Left forelimb (tissue), 1 donor: ENCODE measurements around the gene SCN9A.
A peak's percentile ranks its signal among the peaks of the same experiment; 100 is the strongest.
"Not testable (repeated sequence)": the region's sequence is repeated elsewhere in the genome, so short reads cannot be mapped to it uniquely, and the experiment has no call there.

Experiments
- DNase-seq: peaks from one replicate; pipeline ENCODE4 v3.0.0-alpha.2; 2018; ENCODE audit warnings: low spot score

Gene SCN9A

DNA sequence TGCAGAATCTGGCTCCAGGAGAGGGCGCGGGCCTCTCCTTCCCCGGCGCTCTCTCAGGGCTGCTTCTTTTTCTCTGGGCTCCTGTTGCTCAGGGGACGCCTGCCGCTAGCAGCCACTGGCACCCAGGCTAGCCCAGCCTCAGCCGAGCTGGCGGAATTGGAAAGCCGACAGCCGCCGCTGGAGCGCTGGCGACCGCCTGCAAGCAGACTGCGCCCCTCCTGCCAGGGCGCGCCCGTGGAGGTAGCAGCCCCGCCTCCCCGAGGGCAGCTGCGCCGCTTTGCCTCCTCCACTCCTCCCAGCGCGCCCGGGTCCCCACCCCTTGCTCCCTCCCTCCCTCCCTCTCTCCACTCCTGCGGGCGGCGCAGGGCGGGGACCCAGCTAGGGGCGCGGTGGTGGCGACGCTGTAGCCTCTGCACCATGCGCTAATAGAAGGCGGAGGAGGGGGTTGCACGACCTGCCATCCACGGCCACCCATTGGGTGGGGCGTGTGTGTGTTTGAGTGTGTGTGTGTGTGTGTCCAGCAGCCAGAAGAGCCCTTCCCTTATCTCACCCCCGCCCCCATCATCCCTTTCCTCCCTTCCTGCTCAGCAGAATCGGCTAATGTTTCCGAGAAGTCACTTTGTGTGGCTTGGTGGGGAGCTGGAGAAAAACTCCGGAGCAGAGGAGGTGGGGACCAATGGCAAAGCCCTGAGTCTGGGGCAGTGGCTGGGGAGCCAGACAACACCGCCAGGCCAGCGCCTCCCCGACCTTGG, at the start of gene SCN9A:
Gene SCN9A, minus strand, starts transcription at position 209 of the 752 bp plus-strand sequence. CDS start 64,188 bp downstream, outside the sequence.
- peak; percentile 82 for DNase-seq

DNA sequence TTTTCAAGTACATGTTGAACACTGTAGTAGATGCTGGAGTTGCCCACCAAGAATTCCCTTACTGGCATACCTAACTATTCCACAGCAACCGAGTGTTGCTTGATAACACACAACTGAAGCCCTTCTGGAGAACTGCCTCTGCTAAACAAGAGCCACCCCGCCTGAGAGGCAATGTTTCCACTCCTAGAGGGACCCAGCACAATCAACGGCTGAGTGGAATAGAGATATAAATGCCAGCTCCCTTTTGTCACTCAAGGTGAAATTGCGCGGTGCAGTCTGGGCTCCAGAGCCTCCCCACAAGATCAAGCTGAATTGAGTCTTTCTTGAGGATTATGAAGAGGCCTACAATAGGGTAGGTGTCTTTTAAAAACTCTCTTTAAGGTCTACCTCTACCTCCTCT, 49.1 kb upstream of the SCN9A start:
- no peak for DNase-seq

DNA sequence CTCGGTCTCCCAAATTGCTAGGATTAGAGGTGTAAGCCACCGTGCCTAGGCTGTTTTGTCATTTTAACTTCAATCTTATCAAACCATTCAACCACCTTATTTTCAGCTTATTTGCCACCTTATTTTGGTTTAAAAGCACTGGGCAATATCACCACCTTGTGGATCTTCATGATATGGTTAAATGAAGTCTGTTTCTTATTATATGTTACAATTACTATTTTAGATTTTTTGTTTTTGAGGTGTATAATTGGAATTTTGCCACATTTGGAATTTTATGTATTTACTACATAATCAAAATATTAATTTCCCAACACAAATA, 43.8 kb upstream of the SCN9A start:
- no peak for DNase-seq

DNA sequence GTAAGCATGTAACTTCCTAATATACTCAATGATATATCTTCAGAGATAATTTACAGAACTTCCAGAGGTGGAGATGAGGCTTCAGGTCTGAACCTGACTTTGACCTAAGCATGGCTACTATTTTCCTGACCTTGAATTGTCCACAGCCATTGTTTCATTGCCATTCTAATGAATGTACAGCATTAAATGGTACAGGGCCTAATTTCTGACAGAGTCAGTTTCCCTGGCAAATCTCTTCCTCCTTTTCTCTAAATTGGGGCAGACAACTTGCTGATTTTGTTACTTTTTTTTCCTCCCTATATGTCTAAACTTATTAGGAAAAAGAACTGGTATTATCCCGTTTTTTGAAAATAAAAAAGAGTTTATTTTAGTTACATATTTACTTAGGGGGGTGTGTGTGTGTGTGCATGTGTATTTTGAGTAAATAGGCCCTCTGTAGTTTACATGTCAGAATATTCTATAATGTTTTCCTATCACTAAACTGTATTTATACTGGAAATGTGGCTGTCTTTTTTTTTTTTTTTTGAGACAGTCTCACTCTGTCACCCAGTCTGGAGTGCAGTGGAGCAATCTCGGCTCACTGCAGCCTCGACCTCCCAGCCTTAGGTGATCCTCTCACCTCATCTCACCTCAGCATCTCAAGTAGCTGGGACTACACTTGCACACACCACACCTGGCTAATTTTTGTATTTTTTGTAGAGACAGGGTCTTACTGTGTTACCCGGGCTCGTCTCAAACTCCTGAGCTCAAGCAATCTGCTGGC, 43.3 kb upstream of the SCN9A start:
- DNase-seq = no peak

DNA sequence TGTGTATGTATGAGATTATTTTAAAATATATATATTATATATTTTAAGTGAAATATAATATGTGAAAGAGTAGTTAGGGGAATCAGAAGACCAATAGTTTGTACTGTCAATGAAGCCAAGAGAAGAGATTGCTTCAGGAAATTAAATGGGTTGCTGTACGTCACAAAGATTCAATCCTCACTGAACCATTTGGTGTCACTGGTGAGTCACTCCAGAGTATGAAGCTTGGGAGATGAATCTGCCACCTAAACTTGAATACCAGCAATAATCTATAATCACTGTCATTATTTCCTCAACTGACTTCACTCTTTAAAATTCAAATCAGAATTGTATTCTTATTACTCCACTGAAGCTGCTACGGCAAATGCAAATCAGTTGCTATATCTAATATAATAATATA, 41.9 kb upstream of the SCN9A start:
- no peak for DNase-seq

DNA sequence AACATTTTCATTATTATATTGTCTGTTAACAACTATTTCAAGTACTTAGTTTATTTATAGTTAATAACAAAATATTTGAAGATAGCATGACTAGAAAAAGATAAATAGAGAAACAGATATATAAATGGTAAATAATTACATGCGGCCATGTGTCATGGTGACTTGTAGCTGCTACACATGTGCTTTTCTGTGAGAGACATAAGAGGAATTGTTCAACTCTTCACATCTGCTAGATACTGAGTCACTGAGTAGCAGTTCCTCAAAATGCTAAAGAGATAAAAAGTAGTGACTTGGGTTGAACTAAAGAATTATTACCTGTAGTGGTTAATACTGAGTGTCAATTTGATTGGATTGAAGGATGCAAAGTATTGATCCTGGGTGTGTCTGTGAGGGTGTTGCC, 37.5 kb upstream of the SCN9A start:
- no peak for DNase-seq

DNA sequence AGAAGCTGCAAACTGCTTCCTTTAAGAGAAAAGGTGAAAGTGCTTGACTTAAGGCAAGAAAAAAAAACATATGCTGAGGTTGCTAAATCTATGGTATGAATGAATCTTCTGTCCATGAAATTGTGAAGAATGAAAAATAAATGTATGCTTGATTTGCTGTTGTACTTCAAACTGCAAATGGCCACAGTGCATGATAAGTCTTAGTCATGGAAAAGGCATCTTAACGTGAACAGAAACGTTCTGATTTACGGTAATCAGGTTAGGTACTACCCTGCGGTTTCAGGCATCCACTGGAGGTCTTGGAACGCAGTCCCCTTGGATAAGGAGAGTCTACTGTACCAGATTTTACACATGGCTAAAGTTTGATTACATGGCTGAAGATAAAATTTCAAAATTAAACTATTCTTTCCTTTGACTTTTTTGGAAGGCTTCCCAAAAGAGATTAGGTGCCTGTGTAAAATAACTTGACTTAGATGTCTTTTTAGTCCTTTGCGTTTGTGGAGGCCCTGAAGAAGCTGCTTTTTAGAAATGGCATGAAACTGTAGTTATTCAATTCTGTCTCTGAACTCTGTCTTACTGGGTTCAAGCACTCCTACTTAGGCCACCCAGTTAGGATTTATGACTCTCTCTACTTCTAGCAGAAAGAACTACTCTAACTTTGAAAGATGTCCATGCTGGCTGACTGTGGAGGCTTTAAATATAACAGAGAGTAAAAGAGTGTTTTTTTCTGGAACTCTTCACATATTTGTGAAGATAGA, 35.9 kb upstream of the SCN9A start:
- no peak for DNase-seq

DNA sequence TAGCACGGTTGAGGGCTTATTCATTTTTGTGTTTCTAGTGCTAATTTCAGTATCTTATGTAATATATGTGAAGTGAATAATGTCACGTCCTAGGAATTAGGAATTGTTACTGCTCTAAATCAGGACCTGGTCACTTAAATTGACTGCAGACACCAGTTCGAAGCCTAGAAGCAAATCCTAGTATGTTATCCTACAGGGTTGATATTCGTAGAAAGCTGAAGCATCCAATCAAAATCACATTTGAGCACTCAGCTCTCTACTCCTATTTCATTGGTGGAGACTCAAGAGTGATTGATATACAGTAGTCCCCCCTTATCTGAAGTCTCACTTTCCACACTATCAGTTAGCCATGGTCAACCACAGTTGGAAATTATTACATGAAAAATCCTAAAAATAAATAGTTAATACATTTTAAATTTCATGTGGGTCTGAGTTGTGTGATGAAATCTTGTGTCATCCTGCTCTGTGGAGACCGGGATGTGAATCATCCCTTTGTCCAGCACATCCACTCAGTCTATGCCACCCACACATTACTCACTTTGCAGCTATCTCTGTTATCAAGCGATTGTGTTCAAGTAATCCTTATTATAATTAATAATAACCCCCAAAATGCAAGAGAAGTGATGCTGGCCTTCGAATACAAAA, 35.2 kb upstream of the SCN9A start:
- DNase-seq = no peak

DNA sequence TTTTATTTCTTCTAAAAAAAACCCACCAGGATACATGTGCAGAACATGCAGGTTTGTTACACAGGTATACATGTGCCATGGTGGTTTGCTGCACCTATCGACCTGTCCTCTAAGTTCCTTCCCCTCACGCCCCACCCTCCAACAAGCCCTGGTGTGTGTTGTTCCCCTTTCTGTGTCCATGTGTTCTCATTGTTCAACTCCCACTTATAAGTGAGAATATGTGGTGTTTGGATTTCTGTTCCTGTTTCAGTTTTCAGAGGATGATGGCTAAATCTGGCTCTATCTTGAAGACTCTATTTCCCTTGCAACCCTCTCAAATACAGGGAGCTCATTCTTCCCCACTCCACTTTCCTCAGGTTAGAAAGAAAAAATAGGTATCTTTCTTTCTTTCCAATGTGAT, 32.0 kb upstream of the SCN9A start:
- not testable (repeated sequence) for DNase-seq

DNA sequence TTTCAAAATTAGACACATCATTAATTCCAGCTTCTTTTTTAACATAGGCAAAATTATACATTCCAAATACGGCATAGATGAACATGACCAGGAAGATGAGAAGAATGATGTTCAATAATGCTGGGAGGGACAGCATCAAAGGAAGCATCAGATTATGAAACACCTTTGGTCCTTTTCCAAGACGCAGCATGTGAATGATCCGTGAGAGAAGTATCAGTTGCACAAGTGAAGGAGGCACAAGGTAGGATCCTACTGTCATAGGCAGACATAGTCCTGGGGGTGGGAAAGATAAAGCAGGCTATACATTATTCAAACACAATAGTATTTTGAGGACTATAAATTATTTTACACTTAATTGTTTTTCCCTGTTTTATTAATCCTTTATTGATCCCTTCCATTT, 30.6 kb upstream of the SCN9A start:
- no peak for DNase-seq

DNA sequence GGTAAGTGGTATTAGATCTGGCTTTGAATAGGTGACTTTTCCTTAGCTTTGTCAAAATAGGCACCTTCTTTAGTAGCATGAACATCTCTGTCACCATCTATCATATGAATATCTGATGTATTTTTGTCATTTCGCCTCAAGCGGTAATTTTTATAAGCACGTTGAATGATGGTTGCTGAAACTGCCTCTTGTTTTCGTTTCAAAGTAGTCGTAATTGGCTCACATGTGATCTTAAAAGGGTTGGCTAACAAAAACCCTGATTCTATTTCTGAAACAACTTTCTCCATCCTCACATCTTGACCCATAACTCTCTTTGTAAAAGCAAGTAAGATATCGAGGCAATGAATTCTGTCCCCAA, 29.8 kb upstream of the SCN9A start:
- DNase-seq = no peak

DNA sequence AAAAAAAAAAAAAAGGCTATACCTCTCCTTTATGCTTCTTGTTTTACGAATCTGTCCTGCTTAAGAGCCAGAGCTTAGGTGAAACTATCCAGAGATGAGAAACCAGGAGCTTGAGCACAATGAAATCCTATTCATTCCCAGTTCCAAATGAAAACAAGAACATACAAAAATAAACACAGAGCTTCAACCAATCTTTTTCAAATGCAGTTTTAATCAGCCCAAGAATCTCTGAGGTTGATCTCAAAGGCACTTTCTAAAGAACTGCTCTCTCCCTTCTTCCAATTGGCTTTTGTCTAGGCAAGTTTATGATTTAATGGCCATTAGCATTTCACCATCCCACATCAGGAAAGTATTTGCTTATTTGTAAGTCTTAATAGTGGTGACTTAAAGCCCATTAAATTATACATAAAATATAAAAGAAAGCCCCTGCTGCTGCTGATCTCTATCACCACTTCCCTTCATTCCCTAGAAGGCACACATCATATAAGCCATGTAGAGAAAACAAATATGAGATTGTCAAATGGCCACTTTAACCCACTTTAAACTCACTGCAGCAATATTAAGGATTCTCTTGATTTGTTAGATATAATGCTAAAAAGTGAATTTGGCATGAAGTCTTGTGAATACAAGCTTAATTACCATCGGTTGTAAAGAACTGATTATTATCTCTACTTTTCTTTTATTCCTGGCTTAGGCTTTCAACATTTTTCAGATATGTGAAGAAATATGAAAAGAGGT, 29.3 kb upstream of the SCN9A start:
- DNase-seq = no peak

DNA sequence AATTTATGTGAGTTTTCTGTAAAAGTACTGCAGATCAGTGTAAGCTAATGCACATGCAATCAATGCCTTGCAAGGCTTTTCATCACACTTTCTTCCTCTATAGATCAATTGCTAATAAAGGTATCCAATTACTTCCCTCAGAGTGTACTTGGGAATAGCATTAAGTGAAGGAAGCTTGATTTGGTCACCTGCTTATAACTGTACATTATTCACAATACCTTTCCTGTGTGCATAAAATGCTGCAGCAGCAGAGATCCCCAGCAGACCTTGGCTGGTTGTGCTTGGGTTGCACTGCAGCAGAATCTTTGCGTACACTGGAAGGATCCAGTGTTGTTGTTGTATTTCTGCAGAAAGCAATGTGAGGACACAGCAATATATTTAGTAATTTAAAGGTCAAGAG, 18.5 kb upstream of the SCN9A start:
- no peak for DNase-seq

DNA sequence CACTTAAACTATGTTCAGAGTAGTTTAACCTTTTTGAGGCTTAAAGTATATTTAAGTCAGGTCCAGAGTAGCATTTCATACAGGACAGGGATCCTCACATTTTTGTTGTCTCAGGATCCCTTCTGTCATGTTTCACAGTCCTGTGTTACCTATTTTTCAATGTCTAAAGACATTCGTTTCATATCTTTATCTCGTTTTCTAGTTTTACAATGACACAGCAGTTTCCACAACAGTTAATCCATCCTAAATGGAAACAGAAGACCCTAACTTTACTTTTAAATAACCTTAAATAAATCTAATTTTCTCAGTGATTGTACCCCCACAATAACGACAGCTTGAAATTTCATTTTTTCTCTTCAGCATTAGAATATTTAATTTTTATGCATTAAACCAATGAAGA, 17.3 kb upstream of the SCN9A start:
- no peak for DNase-seq

DNA sequence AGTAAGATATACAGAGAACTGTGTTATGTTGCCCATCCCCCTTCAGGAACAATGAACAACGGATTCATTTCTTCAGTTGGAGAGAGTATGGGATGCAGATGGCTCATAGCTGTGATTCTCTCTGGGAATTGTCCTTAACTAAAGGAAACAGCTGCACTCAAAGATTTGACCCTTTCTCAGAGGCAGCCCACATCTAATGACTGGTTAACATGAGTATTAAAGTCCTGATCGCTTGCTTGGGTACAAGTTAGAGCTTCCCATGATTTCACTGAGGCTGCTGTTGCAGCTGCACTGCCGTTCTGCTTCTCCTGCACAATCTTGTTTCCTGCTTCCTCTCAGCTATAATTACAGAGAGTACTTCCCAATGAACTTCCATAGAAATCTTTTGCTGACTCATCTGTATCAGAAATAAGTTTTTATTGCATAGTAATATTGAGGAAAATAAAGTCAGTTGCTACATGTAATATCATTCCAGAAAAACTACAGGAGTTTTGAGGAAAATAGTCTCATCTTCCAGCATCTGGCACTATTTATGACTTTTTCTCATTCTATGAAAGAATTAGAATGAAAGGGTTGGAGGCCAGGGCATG, 12.8 kb upstream of the SCN9A start:
- DNase-seq = no peak

DNA sequence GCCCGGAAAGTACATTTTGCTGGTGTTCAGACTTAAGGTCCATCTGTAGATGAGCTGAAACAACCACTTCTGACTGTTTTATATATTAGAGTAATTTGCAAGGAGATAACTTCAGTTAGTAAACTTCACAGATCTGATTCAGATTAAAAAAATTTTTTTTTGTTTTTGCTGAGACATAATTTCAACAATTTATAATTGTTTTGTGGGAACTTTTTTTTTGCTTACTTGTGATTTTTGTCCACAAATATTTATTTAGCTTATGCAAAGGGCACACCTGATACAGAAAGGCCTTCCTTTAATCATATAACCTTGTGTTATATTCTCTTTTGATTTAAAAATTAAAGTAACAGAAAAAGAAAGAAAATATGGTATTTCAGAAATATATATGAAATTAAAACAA, 9.6 kb upstream of the SCN9A start:
- DNase-seq = no peak

DNA sequence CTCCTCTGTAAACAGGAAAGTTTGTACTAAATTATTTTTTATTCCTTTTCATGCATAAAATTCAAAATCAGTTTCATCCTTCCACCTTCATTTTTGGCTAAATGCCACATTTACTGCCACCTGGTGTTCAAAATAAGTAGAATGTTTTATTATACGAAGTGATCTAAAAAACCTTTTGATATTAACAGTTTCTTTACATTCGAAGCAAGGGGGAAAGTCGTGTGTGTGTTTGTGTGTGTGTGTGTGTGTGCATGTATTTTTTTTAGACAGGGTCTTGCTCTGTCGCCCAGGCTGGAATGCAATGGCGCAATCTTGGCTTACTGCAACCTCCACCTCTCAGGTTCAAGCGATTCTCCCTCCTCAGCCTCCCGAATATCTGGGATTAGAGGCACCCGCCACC, 9.0 kb upstream of the SCN9A start:
- no peak for DNase-seq

DNA sequence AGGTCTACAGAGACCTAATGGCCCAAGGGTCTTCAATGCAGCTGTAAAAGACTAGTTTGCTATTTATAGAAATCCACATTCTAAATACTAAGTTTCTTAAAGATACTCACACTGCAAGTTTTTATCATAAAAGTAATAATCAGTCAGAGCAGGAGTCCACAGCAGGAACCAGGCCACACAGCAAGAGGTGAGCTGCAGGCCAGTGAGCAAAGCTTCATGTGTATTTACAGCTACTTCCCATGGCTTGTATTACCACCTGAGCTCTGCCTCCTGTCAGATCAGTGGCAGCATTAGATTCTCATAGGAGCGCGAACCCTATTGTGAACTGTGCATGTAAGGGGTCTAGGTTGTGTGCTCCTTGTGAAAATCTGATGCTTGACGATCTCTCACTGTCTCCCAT, 6.7 kb upstream of the SCN9A start:
- no peak for DNase-seq

DNA sequence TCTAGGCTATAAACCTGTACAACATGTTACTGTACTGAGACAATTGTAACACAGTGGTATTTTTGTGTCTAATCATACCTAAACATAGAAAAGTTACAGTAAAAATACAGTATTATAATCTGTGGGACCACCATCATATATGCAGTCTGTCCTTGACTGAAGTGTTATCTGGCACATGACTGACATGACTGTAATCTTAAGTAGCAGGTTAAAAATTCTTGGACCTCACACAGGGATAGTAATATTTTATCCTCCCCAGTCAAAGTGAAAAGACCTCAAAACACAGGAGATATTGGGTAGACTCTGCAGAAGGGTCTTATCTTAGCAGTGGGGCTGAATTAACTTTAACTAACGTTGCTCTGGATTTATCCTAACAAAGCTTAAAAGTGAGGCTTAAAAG, 4.9 kb upstream of the SCN9A start:
- DNase-seq = no peak

DNA sequence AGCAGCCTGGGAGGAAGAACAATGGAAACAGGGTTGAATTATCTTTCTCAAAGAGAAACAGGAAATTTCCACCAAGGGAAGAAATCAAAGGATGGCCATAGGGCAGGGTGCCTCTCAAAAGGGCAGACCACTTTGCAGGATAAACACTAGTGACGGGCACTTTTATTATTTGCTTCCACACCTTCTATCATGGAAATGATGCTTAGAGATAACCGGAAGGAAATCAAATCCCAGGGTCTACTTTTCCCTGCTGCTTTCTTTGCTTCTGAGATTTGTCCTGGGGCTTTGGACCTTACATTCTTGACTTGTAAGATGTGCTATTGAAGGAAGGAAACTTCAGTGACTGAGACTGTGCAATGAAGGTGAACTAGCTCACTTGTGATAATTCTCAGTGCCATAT, 1.1 kb upstream of the SCN9A start:
- DNase-seq = no peak

DNA sequence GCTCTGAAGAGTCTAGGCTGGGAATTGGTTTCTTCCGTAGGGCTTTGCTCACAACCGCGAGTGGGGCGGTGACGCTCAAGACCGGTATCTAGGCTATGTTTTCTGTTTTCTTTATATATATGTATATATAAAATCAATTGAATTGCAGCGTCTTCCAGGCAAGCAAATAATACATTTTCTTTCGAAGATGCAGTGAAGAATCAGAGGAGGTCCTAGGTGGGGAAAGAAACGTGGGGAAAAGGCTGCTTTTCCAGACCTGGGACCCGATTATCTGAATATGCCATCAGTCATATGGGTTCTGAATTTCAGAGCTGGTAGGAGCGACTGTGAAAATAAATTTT, 714 bp upstream of the SCN9A start:
- no peak for DNase-seq
